ELF-1 (cell line): ENCODE results near the gene IGFBP4.

Experiments used
- DNase-seq: peaks from one replicate; pipeline ENCODE4 v3.0.0-alpha.2; 2016; ENCODE audit warnings: low read depth, low spot score

The IGFBP4 gene

DNA sequence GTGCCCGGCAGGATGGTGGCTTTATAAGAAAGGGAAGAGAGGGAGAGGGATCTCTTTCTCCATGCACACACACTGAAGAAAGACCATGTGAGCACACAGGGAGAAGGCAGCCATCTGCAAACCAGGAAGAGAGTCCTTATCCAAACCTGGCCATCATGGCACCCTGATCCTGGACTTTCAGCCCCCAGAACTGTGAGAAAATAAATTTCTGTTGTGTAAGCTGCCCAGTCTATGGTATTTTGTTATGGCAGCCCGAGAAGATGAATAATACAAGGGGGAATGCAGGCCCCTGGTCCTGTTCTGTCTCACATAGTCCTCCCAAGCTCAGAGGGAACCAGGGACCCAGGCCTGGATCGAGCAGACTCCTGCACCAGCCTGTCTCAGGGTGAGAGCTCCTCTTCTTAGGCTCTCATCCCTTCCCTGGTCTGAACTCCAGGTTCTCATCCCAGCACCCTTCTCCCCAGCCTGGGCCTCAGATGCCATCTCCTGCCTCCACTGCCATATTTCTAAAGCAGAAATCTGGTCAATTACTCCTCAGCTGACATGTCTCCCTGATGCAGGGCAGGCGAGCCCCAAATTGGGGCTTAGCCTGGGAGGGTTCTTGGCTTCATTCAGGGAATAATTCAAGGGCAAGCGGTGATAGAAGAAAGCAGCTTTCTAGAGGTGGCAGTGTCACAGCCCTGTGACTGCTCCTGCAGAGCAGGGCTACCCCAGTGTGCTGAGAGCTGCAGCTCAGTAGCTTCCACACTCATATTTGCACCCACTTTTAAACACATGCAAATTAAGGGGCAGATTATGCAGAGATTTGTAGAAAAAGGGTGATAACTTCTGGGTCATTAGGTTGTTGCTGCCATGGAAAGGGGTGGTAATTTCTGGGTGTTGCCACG is 28.8 kb downstream of the IGFBP4 start:
- no peak for DNase-seq

DNA sequence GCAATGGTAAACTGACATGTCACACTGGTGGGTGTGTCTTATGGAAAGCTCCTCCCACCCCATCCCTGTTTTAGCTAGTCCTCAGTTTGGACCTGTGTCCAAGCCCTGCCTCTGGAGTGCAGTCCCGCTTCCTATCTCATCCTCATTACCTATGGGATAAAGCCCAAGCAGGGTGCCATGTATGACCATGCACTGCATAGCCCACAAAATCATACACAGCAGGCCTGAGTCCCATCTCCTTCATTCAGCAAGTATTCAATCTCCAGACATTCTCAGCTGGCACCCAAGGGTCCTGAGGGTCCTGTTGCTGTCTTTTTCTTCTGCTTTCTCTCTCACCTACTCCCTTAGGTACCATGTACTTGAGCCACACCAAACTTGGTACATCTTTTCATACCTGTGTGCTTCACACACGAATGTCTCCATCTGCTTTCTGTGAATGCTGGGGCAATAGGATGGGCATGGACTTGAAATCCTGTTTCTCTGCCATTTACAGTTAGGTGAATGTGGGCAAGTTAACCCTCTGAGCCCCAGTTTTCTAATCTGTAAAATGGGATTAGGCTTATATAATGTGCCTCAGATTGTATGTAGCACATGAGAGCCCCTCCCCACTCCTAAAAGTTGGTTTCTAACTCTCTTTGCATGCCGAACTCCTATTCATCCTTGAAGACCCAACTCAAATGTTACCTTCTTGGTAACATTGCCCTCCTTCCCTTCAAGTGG is 29.6 kb downstream of the IGFBP4 start:
- DNase-seq = no peak

DNA sequence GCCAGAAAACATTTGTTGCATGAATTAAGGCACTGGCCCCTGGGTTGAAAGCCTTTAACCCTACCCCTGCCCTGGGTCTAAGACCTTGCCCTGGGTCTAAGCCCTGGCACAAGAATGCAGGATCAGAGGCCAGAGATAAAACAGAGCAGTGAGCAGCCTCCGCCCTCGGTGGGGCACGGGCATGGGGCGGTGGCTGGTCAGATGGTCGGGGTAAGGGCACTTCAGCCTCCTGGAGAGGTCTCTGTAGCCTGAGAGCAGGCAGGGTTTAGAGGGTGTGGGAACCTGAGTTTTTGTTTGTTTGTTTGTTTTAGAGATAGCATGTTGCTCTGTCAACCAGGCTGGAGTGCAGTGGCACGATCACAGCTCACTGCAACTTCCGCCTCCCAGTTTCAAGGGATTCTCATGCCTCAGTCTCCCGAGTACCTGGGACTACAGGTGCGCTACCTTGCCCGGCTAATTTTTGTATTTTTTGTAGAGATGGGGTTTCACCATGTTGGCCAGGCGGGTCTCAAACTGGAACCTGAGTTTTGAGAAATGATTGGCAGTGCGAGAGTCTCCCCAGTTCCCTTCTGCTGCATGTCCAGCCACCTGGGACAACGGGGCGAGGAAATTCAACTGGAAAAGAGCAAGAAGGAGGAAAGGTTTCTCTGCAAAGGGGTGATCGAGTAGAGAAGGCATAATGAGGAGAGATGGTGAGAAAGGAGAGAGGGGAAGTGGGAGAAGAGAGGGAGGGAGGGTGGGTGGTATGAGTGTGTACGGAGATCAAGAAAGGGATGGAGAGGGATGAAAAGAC is 30.5 kb downstream of the IGFBP4 start:
- no peak for DNase-seq

DNA sequence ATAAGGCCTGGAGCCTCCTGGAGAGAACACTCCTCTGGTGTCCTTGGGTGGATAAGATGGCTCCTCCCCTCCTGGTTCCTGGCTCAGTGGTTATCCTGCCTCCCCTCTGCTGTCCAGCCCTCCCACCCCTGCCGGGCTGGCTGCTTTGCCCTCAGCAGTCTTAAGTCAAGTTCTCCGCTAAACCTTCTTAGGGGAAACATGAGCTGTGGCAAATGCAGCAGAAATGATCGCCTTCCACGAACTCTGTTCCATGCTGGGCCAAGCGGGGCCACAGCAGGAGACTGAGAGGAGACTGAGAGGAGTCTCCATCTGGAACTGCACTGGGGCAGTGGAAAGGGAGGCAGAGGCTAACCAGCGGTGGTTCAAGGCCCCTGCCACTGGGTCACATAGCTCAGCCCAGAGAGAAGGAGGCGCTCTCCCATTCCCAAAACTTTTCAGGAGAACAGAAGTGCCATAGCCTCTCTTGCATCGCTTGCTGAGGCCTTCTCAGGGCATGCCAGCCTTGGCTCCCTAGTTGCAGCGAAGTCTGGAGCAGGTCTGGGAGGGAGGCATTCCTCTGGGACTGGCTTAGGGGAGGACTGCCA is 31.3 kb downstream of the IGFBP4 start:
- peak; percentile 54 for DNase-seq

DNA sequence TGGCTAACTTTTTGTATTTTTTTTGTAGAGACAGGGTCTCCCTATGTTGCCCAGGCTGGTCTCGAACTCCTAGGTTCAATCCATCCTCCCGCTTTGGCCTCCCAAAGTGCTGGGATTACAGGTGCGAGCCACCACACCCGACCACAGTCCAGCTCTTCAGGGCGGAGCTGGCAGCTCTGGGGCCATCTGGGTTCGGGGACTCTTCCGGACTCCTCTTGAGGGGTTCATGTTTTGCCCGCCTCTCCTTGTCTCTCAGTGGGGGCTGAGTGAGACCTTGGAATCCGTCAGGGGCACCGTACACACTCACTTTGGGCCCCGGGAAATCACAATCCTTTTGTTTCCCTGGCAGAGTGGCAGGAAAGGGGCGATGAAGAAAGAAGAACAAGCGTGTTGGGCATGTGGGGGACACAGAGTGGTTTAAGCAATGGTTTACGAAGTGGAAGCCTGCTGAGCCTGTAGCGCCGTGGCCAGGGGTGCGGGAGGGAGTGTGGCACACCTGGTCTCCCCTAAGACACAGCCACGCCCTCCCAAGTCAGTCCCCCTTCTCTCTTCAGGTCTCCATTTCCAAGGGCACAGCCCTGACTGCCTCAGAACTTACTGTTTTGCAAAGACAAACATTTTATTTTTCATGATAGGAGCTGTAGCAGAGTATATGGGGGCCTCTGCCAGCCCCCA is 32.1 kb downstream of the IGFBP4 start:
- no peak for DNase-seq

DNA sequence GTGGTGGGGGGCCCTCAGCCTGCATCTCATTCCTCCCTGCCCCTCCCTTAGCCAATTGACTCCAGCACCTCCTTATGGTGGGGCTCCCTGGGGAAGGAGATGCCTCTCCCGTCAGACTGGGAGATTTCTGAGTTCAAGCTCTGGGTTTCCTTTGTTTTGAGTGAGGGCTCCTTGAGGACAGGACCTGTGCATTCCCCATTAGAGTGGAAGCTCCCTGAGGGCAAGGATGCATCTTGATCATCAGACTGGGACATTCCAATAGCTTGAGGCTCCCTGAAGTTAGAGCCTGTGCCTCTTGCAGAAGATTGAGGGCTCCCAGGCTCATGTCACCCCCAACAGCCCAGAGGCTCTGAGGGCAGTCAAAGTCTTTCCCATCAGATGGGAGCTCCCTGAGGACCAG is 34.5 kb downstream of the IGFBP4 start:
- DNase-seq = no peak

DNA sequence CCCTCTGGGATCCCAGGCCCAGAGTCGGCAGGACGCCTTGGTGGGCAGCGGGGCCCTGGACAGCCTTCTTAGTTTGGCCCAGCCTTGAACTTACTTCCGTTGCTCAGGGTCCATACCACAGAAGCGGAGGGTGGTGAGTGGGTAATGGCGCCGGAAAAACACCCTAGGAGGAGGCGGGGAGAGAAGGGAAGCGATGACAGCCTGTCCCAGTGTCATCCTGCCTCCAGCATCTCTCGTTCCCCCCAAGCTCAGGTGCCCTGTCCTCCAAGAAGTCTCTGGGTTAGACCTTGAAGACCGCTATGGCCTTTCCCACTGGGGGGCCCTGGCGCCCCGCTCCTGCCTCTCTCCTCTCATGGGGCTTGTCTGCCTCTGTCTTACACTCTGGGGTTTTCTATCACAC is 35.2 kb downstream of the IGFBP4 start:
- DNase-seq = no peak

DNA sequence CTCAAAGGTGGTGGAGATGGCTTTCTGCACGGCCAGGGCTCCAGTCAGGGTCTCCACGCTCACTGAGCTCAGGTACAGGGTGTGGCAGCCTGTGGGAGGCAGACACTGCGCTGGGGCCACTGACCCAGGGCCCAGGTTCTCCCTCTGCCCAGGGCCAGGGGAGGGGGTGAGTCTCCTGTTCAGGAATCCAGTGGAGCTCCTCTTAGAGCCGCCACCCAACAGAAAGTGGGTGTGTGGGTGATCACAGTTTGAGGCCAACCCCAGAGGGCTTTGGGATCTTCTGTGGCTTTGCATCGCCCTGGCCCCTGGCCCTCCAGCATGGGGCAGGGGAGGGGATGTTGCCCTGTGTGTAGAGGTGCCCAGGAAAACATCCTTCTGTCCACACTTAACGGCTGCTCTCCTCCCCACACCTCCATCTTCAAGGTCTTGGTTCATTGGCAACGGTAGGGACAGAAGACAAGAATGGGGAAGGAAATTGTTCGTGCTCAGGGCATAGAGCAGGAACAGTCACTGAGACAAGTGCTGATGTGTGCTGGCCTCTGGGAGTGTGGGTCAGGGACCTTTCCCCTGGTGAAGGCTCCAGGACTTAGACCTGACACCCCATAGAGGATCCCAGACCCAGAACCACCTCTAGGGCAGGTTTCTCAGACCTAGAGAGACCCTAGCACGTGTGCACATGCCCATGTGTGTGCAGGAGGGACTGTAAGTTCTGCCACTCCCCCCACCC is 36.7 kb downstream of the IGFBP4 start:
- no peak for DNase-seq

DNA sequence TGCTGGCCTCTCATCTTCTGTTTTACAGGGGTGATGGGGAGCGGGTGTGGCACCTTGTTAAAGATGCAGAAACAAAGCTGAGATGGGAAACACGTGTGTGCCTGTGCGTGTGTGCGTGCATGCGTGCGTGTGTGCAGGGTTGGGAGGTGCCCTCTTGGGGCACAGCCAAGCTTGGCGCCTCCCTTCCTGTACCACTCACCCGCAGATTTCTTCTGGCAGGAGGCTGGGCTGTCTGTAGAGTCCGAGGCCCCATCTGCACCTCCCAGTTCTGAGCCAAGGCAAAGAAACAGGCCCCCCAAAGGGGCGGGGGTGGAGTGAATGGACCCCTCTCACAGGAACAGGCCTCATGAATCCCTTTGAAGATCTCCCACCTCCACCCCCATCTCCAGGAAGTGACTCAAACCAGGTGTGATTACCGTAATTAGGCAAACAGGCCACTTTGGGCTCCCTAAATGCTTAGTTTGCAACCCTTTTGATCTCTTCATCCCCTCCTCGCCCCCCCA is 37.3 kb downstream of the IGFBP4 start:
- DNase-seq = peak; percentile 52

DNA sequence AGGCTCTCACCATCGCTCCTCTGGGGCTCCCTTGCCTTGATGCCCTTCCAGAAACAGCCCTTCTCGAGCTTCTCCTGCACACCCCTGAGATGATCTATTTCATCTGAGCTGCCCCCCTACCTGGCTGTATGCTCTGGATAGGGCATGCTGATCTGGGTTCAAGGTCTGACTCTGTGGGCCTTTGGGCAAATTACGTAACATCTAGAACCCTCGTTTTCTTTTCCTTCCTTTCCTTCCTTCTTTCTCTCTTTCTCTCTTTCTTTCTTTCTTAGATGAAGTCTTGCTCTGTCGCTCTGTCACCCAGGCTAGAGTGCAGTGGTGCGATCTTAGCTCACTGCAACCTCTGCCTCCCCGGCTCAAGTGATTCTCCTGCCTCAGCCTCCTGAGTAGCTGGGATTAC is 37.9 kb downstream of the IGFBP4 start:
- DNase-seq = no peak

DNA sequence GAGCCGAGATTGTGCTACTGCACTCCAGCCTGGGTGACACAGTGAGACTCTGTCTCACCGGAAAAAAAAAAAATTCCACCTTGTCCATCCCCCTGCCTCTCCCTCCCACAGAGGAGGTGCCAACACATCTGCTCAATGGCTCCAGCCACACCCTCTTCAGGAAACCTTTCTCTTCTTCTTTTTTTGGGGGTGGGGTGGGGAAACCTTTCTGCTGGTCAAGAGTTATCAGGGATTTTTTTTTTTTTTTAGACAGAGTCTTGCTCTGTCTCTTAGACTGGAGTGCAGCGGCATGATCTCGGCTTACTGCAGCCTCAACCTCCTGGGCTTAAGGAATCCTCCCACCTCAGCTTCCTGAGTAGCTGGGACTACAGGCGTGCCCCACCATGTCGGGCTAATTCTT is 39.5 kb downstream of the IGFBP4 start:
- no peak for DNase-seq

DNA sequence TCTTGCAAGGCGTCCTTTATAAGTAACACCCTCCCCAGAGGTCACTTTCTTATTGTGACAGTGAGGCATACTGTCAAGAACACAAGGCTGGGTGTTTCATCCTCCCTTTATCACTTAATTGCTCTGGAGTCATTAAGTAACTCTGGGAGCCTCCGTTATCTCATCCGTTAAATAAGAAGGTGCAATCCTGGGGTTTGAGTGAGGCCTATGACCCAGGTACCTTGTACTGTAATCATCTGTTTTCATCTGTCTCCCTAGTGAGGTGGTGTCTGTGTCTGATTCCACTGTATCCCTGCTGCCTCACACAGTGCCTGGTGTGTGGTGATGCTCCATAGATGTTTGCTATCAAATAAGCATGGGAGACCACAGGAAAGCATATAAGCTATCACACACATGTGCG is 40.4 kb downstream of the IGFBP4 start:
- no peak for DNase-seq

DNA sequence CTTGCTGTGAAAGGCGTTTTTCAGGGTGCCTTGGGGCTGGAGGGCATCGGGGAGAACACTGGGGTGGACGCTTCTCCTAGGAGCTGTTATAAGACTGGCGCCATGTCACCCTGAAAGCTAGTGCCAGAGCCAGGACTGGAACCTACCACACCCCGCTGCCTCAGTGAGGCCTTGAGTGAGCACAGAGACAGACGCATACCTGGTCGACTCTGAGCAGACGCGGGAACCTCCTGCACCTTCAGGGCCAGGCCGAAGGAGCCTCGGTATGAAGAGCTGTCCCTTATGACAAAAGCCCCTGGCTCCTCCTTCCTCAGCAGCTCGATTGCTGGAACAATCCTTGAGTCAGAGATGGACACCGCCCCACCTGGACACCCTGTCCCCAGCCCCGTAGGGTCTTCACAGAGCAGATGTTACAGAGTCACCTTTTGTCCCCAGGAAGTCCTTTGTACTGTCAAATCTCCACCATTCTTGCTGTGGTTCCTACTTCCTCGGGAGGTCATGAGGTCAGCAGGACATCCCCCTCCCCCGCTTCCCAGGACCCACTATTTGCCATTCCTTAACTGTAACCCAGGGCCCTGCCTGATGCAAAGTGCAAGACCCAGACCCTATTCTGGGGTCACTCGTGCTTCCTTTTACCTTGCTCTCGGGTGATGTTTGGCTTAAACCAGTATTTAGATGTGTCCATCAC is 41.2 kb downstream of the IGFBP4 start:
- no peak for DNase-seq

DNA sequence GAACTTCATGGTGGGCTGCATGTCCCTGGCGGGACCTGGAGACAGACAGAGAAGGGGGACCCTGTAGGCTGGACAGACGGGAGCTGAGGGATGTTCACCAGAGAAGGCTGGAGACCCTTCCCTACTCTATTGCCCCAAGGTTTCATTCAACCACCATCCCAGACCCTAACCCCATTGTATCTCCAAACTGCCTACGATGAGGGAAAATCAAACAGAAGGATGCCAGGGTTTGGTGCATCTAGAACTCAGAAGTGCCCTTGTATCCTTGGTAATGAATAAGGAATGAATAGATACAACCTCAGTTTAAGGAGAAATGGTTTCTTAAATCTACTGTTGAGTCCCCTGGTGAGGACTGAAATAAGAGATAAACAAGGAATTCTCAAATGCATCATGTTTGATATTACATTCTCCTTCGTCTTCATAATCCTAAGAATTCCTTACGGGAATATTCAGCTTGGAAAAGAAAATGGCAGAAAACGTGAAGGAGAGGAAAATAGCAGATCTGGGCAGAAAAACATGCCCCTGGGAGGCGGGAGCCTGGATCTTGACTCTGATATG is 41.8 kb downstream of the IGFBP4 start:
- DNase-seq = no peak

DNA sequence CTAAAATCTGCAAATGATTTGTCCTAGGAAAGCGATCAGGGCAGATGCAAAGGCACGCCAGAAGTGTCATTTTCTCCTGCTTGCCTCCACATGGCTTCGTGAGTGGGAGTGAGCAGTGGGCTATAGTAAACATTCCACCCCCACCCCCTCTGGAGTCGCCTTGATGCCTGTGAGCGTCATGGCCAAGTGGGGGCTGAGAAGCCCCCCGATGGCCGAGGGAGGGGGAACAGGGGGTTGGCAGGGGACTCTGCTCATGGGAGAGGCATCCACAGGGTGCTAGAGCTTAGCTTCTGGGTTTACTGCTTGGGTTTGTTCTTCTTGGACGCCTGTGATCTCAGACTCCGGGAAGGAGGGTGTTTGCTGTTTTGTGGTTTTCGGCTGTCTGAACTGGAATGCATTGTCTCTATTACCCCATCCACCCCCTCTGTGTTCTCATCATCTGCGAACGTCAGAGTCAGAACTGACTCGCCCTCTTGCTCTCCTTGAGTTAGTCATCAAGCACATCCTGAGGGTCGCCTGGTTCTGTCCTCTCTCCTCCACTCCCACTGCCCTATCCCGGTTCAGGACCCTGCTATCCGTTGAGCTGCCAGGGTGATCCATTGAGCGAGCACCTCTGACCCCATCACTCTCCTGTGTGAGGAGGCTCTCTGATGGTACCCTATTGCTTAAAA is 42.7 kb downstream of the IGFBP4 start:
- peak; percentile 58 for DNase-seq

DNA sequence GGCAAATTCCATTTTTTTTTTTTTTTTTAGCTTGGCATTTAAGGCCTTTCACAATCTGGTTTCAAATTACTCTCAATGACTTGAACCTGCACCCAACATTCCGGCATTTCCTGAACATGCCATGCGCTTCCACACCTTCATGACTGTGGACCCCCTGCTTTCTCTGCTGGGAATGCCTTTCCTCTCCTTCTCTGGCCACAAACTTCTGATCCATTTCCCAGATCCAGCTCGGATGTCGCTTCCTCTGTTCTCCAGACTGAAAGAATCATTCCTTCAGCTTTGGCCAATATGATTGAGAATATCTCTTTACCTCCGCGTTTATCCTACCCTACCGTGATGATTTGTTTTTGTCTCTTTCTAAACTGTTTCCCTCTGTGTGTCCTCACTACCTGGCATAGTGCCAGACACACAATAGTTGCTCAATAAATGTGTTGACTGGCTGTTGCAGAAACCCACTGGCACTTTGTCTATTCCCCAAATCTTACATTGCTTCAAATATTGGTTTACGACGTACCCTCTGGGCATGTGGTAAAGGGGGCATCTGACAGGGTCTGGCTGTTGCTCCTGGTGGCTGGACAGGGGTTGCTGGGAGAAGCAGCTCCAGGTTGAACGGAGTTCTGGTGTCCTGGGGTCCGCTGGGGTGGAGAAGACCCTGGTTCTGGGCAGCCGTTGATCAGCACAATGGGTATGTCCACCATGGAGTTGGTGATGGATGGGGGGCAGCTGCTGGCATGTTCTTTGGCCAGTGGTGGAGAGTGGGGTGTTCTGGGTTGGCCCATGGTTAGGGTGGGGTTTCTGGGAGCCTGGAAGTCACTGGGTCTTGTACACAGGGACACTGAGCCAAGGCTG is 43.5 kb downstream of the IGFBP4 start:
- no peak for DNase-seq

DNA sequence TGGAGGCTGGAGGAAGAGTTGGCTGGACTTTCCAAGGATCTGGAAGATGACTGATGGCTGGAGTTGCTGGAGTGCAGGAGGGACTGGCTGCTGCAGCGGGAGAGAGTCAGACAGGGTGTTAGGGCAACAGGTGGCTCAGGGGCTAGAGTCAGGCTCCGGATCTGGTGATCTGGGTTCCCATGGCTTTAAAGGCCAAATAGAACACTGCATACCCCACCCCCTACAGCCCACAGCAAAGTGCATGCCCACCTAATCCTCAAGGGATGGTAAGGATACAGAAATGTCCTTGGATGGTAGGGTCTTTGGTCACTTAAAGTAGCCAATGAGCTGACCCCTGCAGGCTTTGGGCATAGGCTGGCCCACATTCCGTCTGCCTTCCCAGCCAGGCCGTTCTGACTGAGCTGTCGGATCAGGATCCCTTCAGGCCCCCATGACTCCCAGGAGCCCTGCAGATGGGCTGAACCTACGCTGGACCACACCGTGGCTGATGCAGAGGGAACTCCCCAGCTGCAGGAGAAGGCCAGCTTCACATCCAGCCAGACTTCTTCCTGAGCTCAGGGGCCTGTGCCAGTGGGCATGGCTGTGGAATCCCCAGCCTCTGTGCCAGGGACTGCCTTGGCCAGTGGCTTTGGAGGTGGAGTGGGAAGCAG is 44.2 kb downstream of the IGFBP4 start:
- no peak for DNase-seq
